Iris pigment epithelial cell (primary cell): ENCODE results near the gene TNFRSF13B.
"Not testable (repeated sequence)": the region's sequence is repeated elsewhere in the genome, so short reads cannot be mapped to it uniquely, and the experiment has no call there.

ENCODE experiments used
- DNase-seq: peaks from one replicate; pipeline ENCODE4 v3.0.0-alpha.2; 2011; ENCODE audit warnings: low read depth

Gene TNFRSF13B

DNA sequence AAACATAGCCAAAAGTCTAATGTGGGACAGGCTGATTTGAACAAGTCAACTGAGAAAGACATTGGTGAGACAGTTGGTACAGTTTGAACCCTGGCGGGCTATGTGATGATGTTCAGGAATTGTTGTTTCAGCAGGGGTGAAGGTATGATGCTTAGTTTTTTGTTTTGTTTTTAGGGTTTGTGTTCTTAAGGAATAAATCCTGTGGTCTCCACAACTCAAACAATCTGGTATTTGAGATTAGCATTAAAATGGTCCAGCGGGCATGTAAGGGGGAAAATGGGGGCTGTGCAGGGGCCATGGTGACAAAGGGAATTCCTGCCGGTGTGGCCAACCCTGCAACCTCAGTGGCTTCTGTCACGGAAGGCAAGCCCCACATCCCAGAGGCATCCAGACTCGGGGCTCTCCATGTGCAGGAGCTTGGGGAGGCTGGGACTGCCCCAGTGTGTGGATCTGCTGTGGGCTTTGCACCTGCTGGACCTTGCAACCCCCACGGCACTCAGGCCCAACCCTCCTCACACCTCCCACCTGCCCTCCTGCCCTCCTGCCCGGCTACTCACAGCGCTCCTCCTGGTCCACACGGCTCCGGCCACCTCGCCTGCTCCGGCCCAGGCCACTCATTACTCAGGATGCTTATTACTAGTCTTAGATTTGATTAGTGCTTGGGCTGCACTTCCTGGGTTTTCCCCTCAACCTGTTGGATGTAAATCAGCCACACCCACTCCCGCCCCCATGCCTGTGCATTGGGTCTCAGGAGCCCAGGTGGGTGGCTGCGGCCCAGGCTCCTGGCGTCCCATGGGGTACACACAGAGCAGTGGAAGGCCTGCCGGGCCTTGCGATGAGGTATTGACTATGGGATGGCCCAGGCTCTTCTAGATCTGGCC, at the start of gene TNFRSF13B:
Gene TNFRSF13B (minus strand): TSS at position 661 of the 881 bp plus-strand sequence. CDS start 43 bp downstream, at position 618.
- no peak for DNase-seq

- DNase-seq: no peak
These were observed 49.4 kb upstream of the TNFRSF13B start for GRCh38 chr17:17021194-17021863.

DNA sequence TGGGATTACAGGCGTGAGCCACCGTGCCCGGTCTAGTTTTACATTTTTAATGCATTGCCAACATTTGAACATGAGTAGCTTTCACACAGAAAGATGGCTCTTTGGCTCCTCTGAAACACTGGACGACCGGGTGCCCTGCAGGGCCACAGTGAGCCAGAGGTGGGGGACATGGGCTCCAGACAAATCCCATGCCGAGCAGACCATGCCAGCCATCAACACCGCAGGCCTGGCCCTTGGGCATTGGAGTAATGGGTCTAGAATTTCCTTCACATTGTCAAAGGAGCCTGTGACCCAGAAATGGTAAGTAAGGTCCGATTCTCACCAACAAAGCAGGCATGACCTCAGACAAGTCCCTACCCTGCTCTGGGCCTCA, 48.9 kb upstream of the TNFRSF13B start:
- DNase-seq: no peak

GRCh38 chr17:17019891-17020456, 48.1 kb upstream of the TNFRSF13B start:
- DNase-seq: no peak

- no peak for DNase-seq
These were observed 47.5 kb upstream of the TNFRSF13B start for GRCh38 chr17:17019430-17019762.

DNA sequence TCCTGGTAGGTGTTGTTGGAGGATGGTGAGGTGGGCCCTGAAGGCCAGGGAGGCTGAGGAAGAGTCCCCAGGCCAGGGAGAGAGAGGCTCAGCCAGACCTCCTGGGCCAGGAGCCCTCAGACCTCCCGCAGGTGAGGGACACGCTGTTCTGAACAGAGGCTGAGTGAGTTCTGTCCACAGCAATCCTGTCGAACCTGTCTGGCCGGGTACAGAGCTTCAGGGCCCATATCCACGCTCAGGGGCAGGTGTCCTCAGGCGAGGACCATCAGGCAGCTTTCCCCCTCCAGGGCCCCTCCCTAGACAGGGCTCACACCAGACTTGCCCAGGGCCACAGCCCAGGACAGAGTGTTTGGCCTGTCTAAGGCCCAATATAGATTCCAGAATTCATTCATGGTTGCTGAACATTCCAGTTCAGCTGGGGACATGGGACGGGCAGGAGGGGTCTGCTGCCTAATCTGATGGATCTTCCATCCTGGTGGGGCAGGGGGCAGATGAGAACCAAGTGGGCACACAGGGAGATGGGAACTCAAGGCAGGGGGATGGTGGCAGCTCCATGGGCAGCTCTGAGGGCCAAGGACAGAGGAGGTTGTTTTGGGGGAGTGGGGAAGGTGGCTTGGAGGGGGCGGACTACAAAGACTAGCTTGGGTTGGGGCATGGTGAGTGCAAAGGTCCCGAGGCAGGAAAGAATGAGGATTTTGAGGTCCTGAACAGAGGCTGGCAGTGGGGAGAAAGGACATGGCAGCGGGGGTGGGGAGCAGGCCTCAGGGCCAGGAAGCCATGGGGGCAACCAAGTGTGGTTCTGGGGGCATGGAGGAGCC, 46.9 kb upstream of the TNFRSF13B start:
- no peak for DNase-seq

DNA sequence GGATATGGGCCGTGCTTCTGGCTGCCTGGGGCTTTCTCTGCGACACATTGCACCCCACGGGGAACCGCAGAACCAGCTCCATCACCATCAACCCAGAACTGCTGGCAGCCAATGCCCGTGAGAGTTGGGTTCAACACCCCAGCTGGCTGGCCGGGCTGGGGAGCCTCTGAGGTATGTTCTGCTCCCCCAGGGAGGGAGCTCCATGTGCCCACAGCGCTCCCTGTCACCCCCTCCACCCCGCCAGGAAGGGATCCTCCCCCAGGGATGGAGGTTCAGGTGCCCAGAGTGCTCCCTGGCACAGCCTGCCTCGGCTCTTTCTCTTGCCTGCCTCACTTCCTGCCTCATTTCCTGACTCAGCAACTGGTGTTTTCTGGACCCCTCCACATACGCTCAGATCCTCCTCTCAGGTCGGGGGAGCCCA, 46.1 kb upstream of the TNFRSF13B start:
- no peak for DNase-seq

- DNase-seq: no peak
These were observed 45.6 kb upstream of the TNFRSF13B start for GRCh38 chr17:17017343-17018014.

DNA sequence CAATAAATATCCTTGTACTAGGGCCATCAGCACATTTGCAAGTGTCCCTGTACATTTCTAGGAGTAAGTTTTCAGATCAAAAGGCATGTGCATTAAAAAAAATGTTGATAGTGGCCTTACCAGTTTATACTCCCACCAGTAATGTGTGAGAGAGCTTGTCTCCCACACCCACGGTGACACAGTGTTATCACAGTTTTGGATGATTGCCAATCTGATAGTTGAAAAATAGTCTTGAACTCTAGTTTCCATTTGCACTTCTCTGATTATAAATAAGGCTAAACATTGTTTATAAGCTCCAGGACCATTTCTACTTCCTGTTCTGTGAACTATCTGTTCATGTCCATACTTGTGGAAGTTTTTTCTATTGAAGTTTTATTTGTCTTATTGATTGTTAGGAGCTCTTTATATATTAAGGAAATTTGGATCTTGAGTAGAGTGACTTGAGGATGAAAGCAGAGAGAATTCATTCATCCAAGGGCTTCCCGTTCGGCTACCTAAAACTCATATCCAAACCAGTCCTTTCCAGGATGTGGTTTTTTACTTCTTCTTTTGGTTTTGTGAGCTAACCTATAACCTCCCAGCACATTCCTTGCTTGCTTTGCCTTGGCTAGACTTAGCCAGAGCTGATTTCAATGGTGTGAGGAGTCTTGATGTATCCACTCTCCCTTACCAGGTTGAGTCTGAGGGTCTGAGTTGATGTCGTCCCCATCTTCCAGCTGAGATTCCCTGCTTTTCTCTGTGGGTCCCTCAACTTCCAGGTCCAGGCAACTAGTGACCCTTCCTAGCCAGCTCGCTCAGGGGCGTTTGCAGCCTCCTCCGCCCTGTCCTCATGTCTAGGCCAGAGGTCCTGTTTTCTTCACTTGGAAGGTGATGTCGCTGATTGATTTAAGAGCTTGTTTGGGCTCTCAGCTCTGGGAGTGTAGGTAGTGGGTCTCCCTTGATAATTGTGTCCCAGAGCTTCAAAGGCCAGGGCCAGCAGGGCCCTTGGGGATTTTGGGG, 44.6 kb upstream of the TNFRSF13B start:
- DNase-seq: not testable (repeated sequence)

DNA sequence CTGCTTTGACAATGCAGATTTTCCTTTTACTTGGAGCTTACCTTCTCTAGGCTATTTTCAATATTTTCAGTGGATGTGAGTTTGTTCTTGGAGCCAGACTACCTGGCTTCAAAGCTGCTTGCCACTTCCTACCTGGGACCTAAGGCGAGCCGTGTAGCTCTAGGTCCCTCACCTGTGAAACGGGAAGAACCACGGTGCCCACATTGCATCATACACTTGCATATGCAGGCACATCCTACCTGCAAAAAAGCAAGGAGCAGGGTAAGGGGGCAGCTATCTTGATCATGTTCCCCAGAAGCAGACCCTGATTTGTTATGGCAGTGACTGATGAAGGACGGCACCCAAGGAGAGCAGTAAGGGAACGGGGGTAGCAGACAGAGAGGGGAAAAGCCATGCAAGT, 43.3 kb upstream of the TNFRSF13B start:
- no peak for DNase-seq

- DNase-seq: peak; percentile 22
These were observed 42.8 kb upstream of the TNFRSF13B start for GRCh38 chr17:17014748-17015124.

DNA sequence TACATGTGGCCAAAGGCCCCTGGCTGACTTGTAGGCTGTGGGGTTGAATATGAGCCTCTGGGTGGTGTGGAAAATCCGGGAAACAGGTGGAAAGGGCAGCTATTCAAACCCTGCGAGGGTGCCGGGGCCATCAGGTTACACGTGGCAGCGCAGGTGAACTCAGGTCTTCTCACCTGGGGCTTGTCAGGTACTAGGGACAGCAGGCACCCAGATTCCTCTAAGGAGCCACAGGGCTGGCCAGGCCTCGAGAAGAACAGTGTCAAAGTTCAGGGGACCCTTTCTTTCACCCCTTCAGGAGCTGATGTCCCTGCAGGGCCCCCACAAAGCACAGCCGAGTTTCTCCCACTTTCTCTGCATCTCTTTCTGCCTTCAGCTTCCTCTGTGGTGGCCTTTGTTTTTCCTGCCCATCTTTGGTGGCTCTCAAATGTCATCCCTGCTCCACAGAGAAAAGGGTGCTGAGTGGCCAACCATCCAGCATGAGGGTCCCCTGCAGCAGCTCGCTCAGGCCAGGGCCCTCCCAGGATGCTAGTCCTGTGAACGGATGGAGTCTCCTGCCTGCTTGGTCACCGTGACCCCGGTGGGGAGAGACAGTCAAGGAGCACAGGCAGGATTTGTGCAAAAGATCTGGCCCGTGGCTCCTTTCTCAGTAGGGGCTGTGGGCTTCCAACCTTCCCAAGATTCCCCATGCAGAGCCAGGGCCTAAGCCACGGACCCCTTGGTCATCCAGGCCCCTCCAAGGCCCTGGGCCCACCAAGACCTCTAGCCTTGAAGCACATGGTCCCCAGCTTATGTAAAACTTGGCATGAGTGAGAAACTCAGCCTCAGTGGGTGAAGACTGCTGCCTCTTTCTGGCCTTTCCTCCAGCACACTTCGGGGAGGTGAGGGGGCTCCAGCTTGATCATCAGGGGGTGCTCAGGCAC, 42.2 kb upstream of the TNFRSF13B start:
- not testable (repeated sequence) for DNase-seq

- peak; percentile 67 for DNase-seq
These were observed 39.4 kb upstream of the TNFRSF13B start for GRCh38 chr17:17011043-17011907.

DNA sequence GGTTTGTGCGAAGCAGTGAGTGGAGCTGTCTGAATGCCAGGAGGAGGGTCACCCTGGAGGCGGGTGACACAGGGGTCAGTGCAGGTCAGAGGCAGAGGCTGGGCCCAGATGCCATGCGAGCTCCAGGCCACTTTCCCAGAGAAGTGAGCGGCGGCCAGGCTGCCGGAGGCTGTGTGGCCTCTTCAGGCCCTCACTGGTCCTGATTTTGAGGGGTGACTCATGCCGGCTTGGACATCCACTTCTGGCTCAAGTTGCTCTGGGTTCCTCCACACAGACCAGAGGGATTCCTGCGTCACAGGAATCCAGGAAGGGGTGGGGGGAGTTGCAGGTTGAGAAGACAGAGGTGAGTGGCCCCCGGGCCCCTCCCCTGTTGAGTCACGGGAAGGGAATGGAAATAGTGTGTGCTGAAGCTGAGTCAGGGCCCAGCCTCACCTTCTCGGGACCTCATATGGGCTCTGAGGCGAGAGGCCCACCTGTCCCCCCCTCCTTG, 38.7 kb upstream of the TNFRSF13B start:
- not testable (repeated sequence) for DNase-seq

DNA sequence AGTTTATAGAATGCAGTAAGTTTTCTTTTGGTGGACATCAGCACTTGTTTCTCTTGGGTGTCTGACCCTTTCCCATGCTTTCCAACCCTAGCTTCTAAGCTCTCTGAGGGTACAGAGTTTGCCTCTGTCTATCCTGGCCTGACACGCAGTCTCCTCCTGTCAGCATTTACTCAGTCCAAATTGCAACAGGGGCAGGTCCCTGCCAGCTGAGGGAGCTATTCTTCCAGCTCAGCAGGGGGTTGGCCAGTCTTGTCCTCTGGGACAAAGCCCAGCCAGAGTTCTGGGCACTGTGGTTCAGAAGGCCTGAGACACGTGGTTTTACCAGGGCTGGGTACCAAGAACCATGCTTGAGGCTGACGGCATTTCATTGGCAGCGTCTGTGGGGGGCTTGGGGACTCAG, 38.1 kb upstream of the TNFRSF13B start:
- DNase-seq: not testable (repeated sequence)

DNA sequence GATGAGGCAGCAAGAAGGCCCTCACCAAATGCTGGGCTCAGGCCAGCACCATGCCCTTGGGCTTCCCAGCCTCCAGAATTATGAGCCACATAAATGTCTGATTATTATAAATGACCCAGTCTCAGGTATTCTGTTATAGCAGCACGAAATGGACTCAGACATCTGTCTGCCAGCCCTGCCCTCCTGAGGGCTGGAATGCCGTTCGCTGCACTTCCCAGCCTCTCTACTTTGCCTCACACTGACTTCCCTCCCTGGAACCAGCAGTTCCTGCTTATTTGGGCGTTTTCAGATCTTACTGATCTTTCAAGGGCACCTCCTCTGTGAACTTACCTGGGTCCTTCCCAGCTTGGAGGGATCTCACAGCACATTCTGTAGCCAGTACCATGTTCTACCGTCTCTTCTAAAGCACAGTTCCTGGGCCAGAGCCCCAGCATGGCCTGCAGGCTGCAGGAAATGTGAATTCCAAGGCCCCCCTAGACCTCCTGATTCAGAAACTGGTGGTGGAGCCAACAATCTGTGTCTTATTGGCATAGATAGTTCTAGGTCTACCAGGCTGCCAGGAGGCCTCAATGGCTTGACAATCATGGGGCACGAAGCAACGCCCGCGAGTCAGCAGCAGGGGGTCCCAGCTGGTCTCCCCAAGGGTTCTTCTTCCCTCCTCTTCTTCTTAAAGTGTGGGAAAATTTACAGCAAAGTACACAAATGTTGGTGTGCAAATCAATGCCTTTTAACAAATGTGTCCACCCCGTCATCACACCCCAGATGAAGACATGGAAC, 36.9 kb upstream of the TNFRSF13B start:
- DNase-seq: not testable (repeated sequence)

DNA sequence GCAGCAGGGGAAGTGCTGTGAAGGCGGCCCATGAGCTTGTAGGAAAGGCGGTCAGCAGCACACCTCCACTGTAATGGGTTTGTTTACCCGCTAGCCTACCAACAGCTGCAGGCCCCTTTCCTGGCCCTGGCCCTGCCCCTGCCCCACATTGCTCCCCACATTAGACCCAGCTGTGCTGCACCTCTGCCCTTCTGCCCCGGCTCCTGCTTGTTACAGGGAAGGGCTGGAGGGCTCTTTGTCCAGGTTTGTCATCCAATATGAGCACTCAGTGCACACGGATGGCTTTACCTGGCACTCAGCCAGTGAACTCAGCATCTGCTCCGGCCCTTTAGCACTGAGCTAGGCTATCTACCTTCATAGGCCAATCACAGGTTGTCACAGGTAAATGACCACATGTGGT, 36.0 kb upstream of the TNFRSF13B start:
- not testable (repeated sequence) for DNase-seq
